ENCODE results near the gene OR9I1.

GRCh38 chr11:58142761-58143160, 17.4 kb upstream of the OR9I1 start:
- TF ChIP-seq CTCF (IDR thresholded peaks at IDR 0.05) (no peak), POLR2A (IDR thresholded peaks at IDR 0.05) (no peak)

All from heart left ventricle (tissue), 13 donors.